ENCODE measurements around the gene FGFRL1.

Gene FGFRL1

GRCh38 chr4:1002631-1003251, 8.7 kb upstream of the FGFRL1 start:
- DNase-seq (ENCODE audit: low read depth, low spot score): no peak
- no peak overlapping the region for H3K4me3 ChIP-seq (ENCODE audit: low read depth, low read length)
- ChIA-PET CTCF (no interaction called here), POLR2A (no interaction called here)
- TF ChIP-seq CTCF (IDR thresholded peaks at IDR 0.05; ENCODE audit: insufficient read depth, low read length, missing control alignments): no peak

- POLR2A ChIA-PET: no interaction called here
- no peak overlapping the region for H3K4me3 ChIP-seq (ENCODE audit: low read depth, low read length)
- CTCF ChIA-PET: no interaction called here
- no peak for DNase-seq (ENCODE audit: low read depth, low spot score)
- TF ChIP-seq CTCF (IDR thresholded peaks at IDR 0.05; ENCODE audit: insufficient read depth, low read length, missing control alignments): no peak
These were observed 8.0 kb upstream of the FGFRL1 start for GRCh38 chr4:1003271-1004070.

- DNase-seq (ENCODE audit: low read depth, low spot score): no peak
- no peak overlapping the region for H3K4me3 ChIP-seq (ENCODE audit: low read depth, low read length)
- no peak for TF ChIP-seq CTCF (IDR thresholded peaks at IDR 0.05; ENCODE audit: insufficient read depth, low read length, missing control alignments)
- ChIA-PET POLR2A (no interaction called here), CTCF (no interaction called here)
These were observed 7.4 kb upstream of the FGFRL1 start for GRCh38 chr4:1004071-1004418.

- TF ChIP-seq CTCF (IDR thresholded peaks at IDR 0.05; ENCODE audit: insufficient read depth, low read length, missing control alignments): no peak
- POLR2A ChIA-PET: no interaction called here
- CTCF ChIA-PET: interaction anchor here (0.9 to 1.1 kb wide), 2 partner anchors 18 to 26 kb away, joined by 3 to 4 read pairs; partner anchors contain the start of gene IDUA
- no peak for DNase-seq (ENCODE audit: low read depth, low spot score)
- no peak overlapping the region for H3K4me3 ChIP-seq (ENCODE audit: low read depth, low read length)
These were observed 6.6 kb upstream of the FGFRL1 start for GRCh38 chr4:1004557-1005485.

GRCh38 chr4:1006856-1007255, 4.6 kb upstream of the FGFRL1 start:
- no peak for TF ChIP-seq CTCF (IDR thresholded peaks at IDR 0.05; ENCODE audit: insufficient read depth, low read length, missing control alignments)
- CTCF ChIA-PET: no interaction called here
- no peak for DNase-seq (ENCODE audit: low read depth, low spot score)
- no peak overlapping the region for H3K4me3 ChIP-seq (ENCODE audit: low read depth, low read length)
- POLR2A ChIA-PET: no interaction called here

All from AG04449 (cell line).